Uterus (tissue), 2 donors: ENCODE data around the gene VIPR1.

Experiments
- POLR2A ChIP-seq, 2 donors: fragments of 450-650 bp; IDR thresholded peaks; one replicate each; pipeline ENCODE4 v1.6.1; 2016; ENCODE audit warnings: antibody characterized with exemption in 2 of 2, mild to moderate bottlenecking in 1 of 2, moderate library complexity in 1 of 2
- TF ChIP-seq, protein P1 (sequence below), 4 experiments: fragments of 200-600 bp in 2 of 4; fragments of 450-650 bp in 2 of 4; sonication (generic) in 2 of 4; IDR thresholded peaks; one replicate each; pipeline ENCODE4 v1.5.1; 2016 to 2019; ENCODE audit warnings: antibody characterized with exemption in 4 of 4, mild to moderate bottlenecking in 2 of 4, moderate library complexity in 1 of 4

DNA sequence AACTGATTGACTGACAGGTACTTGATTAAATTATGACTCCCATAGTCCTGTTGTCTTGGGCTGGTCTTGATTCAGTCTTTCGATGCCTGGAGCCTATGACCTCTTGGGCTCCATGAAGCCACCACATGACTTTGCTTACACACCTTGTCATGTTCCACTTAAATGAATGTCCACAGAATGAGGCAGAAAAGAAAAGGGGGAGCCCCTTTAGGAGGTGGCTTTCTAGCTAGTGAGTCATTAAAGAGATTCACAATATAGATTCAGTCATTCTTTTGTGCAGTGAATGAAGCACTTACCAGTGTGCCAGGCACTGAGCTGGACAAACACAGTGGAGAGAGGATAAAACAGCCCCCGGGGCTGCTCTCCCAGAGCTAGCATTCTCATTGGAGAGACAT, 17.1 kb downstream of the VIPR1 start:
- TF ChIP-seq, protein P1, sequence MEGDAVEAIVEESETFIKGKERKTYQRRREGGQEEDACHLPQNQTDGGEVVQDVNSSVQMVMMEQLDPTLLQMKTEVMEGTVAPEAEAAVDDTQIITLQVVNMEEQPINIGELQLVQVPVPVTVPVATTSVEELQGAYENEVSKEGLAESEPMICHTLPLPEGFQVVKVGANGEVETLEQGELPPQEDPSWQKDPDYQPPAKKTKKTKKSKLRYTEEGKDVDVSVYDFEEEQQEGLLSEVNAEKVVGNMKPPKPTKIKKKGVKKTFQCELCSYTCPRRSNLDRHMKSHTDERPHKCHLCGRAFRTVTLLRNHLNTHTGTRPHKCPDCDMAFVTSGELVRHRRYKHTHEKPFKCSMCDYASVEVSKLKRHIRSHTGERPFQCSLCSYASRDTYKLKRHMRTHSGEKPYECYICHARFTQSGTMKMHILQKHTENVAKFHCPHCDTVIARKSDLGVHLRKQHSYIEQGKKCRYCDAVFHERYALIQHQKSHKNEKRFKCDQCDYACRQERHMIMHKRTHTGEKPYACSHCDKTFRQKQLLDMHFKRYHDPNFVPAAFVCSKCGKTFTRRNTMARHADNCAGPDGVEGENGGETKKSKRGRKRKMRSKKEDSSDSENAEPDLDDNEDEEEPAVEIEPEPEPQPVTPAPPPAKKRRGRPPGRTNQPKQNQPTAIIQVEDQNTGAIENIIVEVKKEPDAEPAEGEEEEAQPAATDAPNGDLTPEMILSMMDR (IDR thresholded peaks at IDR 0.05) = no peak
- no peak for TF ChIP-seq POLR2A (IDR thresholded peaks at IDR 0.05)
